Left forelimb (tissue), 1 donor: ENCODE data around the gene AFAP1.

Source experiments
- DNase-seq: peaks from one replicate; pipeline ENCODE4 v3.0.0-alpha.2; 2018; ENCODE audit warnings: low spot score

Gene AFAP1

DNA sequence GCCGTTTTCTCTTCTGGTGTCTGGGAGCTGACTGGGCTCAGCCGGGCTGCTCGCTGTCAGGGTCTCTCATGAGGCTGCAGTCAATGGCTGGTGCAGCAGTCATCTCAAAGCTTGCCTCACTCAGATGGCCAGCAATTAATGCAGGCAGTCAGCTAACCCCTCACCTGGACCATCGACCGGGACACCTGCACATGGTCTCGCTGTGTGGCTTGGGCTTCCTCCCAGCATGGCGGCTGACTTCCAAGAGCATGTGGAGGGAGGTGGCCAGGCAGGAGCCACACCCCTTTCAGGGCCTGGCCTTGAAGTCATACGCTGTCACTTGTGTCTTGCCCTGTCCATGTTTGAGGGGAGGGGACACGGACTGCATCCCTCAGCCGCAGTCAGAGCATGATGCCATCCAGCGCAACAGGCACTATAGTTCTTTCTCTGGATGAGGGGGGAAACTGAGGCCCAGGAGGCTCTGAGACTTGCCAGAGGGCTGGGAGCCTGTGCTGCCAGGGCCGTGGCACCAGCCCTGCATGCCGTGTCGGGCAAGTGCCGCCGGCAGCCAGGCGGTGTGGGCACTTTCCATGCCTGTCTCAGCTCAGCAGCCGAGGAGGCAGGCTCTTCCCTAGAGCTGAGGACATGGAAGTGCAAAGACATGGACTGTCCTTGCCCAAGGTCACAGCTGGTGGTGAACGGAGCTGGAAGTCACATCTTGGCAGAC lies 201.8 kb downstream of the AFAP1 start:
- DNase-seq, result no peak

DNA sequence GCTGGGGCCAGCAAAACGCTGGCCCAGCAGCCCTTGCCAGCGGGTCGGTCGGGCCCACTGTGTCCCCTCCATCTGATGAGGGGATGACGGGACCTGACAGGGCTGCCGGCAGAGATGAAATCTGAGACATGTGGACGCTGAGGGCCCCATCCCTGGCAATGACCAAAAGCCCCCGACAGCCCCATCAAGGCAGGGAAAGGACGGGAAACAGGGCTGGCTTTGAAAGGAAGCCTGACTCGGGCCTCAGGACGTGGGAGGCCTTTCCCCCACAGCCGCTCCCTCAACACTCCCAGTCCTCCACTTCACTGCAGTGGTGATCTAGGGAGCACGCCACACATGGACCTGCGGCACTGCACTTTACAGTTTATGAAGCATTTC lies 202.4 kb downstream of the AFAP1 start:
- DNase-seq, result no peak

DNA sequence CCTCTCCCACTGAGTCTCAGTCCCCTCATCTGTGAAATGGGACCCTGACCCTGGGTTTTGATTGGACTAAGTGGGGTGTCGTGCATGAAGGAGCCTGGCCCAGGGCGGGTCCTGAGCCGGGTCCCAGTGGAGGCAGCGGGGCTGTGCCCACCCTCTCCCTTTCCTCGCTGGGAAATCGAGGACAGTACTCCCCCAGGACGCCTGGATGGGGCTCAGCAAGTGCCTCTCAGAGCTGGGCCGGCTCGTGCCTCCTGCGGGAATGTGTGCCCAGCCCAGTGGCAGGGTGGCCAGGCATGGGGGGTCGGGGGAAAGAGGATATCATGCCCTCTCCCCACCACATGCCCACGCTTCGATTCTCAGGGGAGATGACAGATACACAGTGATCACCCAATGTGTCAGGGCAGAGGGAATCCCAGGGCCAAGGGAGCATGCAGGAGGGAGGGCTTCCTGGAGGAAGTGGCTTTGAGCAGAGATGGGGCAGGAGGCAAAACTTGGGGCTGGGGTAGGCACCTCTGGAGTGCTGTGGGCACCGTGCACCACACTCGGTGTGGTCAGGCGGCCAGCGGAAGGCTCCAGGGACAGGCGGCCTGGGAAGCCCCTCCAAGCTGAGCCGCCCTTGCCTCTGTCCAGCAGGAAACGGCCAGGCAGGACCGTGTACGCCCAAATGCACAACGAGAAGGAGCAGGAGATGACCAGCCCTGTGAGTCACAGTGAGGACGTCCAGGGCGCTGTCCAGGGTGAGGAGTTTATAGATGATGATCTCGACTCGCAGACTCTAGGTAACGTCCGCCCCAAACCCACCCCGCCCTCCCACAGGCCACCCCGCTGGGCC lies 203.0 kb downstream of the AFAP1 start:
- DNase-seq, result no peak

DNA sequence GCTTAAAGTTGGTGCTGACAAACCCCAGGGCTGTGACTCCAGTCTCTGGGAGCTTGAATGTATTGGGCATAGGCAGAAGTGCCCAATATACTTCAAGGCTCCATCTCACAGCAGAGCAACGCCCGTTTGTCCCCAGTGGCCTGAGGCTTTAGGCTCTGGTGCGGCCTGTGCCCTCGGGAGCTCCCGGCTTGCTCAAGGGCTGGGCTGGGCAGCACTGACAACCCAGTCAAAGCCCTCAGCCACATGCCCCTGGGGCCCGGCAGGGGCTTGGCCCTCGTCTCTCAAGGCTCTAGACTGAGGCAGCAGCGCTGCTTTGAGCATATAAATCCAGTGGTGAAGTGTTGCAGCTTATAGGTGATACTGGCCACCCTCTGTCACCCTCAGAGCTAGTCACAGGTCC lies 203.7 kb downstream of the AFAP1 start:
- no peak for DNase-seq

DNA sequence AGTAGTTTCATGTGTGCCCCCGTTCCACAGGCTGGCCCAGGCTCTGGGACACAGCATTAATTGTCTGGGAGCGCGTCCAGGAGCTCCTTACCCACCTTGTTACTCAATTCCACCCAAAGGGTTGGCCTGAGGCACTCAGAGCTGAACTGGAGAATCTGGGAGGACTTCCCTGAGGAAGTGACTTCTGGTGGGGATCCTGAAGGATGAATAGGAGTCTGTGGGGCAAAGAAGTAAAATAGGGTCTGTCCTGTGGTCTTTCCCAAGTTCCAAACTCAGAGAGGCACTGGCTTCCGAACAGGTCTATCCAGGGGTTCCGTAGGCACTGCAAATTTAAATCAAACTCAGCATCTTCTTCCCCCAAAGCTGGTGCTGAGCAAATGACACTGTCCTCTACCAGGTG lies 204.3 kb downstream of the AFAP1 start:
- DNase-seq, result no peak

DNA sequence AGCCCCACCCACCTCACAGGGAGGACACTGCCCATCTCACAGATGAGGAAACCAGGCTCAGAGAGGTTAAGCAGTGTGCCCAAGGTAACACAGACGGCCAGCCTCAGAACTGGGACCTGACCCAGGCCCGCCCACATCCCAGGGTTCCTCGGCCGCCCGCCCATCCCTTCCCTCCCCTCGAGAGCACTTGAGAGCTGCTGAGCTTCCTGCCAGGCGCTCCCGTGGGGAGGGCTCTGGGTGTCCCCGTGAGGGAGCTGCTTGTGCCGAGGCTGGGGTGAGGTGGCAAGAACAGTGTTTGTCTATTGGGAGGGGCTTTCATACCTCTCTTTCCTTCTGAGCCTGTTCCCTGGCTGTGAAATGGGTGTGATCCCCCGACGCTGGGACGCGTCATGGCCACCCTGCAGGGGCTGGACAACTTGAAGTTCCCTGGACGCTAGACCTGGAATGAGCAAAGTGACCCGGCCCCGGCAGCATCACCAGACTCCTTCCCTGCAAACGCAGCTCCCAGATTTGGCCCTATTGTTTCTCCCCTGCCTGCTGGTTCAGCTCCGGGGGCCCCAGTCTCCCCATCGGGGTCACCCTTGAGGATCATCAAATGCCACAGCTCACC lies 204.9 kb downstream of the AFAP1 start:
- DNase-seq, result no peak

DNA sequence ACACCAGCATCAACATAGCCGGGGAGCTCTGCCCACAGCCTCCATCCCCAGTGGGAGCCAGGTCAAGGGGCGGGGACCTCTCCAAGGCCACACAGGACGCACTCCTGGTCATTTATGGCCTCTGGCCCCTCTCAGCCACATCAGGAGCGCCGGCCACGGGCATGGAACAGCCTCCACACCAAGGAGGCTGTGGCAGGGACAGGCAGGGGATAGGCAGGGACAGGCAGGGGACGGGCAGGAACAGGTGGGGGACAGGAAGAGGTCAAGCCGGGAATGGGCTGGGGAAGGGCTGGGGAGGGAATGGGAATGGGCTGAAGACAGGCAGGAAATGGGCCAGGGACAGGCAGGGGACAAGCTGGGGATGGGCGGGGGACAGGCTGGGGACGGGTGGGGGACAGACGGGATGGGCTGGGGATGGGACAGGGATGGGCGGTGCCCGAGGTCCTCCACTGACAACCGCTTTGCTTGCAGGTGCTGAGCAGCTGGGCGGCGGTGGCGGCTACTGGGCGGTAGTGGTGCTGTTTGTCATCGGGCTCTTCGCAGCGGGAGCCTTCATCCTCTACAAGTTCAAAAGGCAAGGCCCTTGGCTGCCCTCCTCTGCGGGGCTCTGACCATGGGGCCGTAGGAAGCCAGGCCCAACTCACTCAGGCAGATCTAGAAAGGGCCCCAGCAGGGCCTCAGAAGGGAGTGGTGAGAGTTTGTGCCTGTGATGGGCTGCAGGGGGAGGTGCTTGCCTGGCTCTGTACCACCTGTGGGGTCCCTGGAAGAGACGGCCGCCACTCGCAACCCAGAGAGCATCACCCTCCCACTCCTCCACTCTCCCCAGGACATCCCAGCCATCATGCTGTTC lies 205.6 kb downstream of the AFAP1 start:
- DNase-seq, result no peak

DNA sequence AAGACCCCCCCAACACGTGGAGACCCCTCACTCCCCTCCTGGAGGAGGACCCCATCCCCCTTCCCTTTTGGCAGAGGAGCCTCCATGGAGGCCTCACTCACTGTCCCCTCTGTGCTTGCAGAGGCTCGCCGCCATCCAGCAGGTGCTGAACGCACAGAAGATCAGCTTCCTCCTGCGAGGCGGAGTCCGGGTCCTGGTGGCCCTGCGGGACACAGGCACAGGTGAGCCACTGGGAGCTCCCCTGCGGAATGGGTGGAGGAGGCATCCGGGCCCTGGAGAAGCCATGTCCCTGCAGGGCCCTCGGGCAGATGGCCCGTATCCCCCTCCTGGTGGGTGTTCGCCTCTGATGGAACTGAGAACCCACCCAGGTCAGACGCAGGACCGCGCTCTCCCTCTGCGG lies 206.5 kb downstream of the AFAP1 start:
- no peak for DNase-seq

DNA sequence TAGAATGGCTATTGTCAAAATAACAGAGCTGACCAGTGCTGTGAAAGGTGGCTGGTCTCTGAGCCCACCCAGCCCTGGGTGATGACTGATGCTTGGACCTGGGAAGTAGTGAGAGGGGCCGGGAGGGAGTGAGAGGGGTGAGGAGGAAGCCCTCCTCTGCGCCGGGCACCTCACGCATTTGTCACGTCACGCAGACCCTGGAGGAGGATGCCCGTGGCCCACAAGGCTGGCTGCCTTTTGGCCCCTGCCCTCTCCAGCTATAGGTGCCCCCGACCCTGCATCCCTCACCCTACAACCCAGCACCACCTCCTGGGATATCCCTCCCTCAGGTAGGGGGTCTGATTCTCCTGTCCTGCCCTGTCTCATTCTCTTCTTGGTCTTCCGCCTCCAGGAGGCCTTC lies 207.4 kb downstream of the AFAP1 start:
- no peak for DNase-seq

DNA sequence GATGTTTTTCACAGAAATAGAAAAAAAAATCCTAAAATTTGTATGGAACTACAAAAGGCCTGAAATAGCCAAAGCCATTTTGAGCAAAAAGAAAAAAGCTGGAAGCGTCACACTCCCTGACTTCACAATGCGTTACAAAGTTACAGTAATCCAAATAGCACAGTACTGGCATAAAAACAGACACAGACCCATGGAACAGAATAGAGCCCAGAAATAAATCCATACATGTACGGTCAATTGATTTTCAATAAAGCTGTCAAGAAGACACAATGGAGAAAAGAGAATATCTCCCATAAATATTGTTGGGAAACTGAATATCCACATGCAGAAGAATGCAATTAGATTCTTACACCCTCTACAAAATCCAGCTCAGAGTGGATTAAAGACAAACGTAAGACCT lies 208.2 kb downstream of the AFAP1 start:
- no peak for DNase-seq

DNA sequence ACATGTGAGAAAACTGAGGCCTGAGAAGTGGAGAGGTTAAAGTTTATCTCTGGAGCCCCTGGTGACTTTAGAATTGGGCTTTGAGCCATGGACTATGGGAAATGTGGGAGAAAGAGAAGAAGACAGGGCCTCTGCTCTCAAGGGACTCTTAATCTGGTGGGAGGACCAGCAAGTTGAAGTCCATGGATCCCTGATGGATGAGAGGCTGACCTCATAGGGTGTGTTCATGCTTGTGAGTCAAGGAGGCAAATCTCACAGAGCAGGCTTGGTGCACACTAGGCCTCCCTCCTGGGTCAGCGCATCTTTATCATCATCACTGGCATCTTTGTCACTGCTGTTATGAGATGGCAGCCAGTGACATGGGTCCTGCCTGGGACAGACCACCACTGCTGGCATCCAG lies 211.9 kb downstream of the AFAP1 start:
- no peak for DNase-seq

DNA sequence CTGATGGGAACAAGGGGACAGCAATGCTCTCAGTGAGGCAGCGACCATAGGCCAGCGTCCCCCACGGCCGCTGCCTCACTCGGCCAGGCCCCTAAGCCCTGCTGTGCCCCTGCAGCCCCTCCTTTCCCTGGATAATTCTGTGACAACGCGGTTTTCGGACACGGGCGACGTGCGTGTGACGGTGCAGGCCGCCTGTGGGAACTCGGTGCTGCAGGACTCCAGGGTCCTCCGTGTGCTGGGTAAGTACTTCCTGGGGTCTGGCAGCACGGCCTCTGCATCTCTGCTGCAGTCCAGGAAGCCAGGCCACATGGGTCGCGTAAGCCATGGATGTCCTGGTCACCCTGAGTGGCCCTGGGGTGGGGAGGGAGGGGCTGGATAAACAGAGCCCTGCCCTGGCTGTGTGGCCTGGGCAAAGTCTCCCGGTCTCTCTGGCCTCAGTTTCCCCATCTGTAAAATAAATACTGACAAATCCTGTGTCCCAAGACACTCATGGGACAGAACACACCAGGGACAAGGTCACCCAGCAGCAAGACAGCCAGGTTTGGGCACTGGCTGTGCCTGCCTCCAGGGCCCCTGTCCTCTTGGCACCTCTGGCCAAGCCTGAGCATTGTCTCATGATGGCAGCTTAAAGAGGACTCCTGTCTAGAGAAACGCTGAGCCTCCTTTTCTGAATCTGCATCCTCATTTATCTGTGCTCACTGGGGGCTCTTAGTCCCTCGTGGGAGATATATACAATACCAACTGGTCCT lies 212.8 kb downstream of the AFAP1 start:
- DNase-seq, result no peak

DNA sequence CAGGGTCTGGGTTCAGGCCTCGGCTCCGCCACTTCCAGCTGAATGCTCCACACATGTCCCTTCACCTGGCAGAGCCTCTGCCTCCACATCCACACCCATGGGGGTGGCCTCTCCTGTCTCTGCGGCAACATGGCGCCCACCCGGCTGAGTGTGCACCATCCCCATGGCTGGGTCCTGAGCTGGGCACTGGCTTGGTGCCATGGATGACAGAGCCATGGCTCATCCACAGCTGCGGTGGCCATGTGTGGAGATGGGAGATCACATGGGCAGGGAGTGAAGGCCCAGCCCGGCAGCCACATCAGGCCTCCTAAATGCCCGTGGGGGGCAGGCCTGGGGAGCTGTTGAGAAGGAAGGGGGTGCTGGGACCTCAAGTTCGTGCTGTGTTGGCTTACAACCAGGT lies 213.7 kb downstream of the AFAP1 start:
- no peak for DNase-seq

DNA sequence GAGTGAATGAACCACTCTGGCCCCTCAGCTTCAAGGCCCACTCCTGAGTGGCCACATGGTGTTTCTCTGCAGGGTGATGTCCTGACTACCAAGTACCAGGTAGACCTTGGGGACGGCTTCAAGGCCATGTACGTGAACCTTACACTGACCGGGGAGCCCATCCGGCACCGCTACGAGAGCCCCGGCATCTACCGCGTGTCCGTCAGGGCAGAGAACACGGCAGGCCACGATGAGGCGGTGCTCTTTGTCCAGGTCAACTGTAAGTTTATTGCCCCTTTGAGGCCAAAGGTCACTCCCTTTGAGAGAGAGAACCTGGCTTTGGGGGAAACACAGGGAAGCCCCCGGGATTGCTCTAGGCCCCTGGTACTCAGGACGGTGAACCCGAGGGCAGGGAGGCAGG lies 216.0 kb downstream of the AFAP1 start:
- DNase-seq, result no peak

DNA sequence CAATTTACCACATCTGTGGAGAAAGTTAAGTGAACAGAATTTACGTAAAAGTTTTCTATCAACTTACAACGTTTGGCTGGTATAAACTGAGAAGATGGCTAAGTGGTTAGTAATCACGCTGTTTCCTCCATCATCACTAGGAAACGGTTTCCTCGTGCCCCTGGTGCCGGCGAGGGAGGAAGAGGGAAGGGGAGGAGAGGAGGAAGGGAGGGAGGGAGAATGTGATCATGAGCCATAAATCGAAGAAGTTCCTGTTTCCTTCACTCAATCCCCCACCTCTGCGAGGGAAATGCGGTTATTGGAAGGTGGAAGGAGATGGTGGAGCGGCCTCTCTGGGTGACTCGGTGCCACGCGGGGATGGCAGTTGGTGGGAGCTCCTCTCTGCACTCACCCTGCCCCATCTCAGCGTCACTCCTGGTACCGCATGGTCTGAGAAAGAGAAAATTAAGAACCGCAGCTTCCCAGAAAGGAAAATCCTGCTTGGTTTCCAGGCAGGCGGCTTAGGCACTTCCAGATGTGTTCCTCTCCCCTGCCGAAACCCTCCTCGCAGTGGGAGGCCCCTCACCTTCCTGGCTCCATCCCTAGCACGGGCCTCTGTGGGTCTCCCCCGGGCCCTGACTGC lies 216.8 kb downstream of the AFAP1 start:
- no peak for DNase-seq

DNA sequence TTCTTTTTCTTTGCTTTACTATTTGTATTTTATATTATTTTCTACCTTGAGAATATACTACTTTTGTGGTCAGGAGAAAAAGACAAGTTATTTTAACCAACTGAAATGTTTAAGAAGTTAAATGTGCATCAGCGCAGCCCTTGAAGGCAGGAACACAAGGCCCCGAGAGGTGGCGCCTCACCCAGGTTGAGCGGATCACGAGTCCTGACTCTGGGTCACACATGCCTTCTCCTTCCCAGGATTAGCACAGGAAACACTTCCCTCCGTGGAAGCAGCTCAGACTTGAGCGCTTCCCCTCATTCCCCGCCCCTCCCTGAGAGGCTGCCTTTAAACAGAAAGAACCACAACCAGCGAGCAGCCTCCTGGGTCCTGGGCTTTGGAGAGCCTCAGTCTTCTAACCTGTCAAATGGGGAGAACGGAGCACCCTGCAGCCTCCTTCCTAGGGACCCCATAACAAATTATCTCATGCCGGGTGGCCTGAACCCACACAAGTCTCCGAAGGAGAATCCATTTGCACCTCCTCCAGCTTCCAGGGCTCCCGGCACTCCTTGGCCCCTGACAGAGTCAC lies 217.6 kb downstream of the AFAP1 start:
- DNase-seq, result no peak

DNA sequence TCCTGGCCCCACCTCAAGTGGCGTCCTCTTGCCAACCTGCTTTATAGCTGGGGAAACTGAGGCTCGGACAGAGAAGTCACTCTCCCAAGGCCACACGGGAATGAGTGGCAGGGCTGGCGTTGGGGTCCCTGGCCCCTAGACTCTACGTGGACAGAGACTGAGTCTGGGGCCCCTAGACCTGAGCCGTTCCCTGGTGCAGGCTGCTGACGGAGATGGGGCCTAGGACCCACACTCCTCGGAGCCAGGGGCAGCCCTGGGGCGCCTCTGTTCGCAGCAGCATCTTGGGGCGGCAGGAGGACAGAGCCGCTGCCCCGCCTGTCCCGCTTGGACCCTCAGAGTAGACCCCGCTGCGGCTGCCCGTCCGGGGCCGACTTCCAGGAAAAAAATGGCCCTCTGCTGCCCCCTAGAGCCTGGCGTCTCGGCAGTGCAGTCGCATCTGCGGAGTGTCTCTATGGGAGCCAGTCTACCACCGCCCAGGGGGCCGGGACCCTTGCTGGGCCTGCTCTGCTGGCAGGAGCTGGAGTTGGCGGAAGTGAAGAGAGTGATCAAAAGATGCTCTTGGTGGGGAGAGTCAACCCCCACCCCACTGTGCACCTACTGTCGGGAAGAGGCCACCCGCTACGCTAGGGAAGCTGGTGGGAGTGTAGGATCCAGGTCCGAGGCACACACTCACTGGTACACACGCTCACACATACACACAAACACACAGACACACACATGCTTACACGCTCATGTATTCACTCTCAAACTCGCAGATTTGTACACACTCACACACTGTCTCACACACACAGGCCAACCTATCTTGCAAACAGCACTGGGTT lies 220.1 kb downstream of the AFAP1 start:
- DNase-seq, result peak; percentile 85

DNA sequence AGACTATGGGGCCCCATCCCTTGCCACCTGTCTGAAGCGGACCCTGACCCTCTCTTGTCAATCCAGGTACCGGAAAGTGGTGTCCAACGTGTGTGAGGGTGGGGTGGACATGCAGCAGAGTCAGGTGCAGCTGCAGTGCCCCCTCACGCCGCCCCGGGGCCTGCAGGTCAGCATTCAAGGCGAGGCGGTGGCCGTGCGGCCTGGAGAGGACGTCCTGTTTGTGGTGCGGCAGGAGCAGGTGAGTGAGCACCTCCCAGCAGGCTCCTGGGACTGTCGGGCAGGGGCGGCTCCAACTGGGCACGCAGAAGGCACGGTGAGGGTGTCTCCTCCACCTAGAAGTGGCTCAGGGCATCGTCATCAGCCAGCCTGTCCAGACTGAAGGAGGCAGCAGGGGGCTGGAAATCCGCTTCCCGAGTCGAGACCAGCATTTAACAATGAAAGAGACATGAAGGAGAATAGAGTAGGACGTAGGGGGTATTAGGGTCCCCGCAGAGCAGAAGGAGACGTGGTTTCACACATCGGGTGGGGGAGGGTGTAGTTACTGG lies 221.6 kb downstream of the AFAP1 start:
- DNase-seq, result no peak

DNA sequence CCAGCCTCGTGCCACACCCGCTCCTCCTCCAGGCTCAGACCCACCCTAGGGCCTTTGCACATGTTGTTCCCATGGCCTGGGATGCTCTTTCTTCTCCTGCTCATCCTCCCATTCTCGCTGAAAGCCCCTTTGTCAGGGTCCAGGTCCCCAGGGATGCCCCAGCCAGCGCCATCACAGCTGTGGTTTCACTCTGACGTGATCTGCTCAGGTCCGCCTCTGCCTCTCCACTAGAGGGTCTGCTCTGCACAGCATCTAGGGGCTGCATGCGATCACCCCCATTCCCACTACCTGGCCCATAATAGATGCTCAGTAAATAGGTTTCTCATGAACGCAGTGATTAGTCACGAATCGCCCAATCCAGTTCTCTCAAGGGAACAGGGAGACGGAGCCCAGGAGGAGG lies 222.5 kb downstream of the AFAP1 start:
- no peak for DNase-seq
